ENCODE results near the gene DNAI4.

Gene DNAI4

GRCh38 chr1:66774438-66774837 lies 150.2 kb downstream of the DNAI4 start:
- no peak for DNase-seq
- intact Hi-C loops (cut with DNase I) = loop anchor here (10.0 kb wide), 1 partner anchor 730 kb away; no protein-coding TSS in a partner anchor

GRCh38 chr1:66773227-66773626 lies 151.4 kb downstream of the DNAI4 start:
- no peak for DNase-seq
- intact Hi-C loops (cut with DNase I) = loop anchor here (10.0 kb wide), 1 partner anchor 732 kb away; no protein-coding TSS in a partner anchor

- no peak for DNase-seq
- intact Hi-C loops (cut with DNase I) = loop anchor here (10.0 kb wide), 1 partner anchor 734 kb away; no protein-coding TSS in a partner anchor
These were observed 154.0 kb downstream of the DNAI4 start for GRCh38 chr1:66770694-66771093.

GRCh38 chr1:66770240-66770639 lies 154.4 kb downstream of the DNAI4 start:
- no peak for DNase-seq
- intact Hi-C loops (cut with DNase I) = loop anchor here (10.0 kb wide), 1 partner anchor 735 kb away; no protein-coding TSS in a partner anchor

- intact Hi-C loops (cut with DNase I) = loop anchor here (5.0 to 10.0 kb wide), 3 partner anchors 153 to 735 kb away; partner anchors contain the start of genes DNAI4 and MIER1
- DNase-seq = no peak
These were observed 155.0 kb downstream of the DNAI4 start for GRCh38 chr1:66769512-66770229.

- intact Hi-C loops (cut with DNase I) = loop anchor here (5.0 to 10.0 kb wide), 2 partner anchors 153 to 446 kb away; partner anchors contain the start of genes DNAI4 and MIER1
- DNase-seq = no peak
These were observed 155.7 kb downstream of the DNAI4 start for GRCh38 chr1:66768965-66769364.

- intact Hi-C loops (cut with DNase I) = loop anchor here (5.0 to 10.0 kb wide), 2 partner anchors 155 to 447 kb away; partner anchors contain the start of genes DNAI4 and MIER1
- DNase-seq = no peak
These were observed 157.0 kb downstream of the DNAI4 start for GRCh38 chr1:66767626-66768025.

- peak in 3 of 10 donors; percentile 9 to 33 (median 24) for DNase-seq
- intact Hi-C loops (cut with DNase I) = loop anchor here (1.0 to 10.0 kb wide), 3 partner anchors 157 to 450 kb away; partner anchors contain the start of genes DNAI4 and MIER1
These were observed 159.6 kb downstream of the DNAI4 start for GRCh38 chr1:66764994-66765578.

Measured in posterior cingulate gyrus (tissue), 11 donors.